NCI-H526 treated with DMSO at 0.1 percent for 48 hours (cell line): Measurements from ENCODE around the gene ARHGAP18.

Source experiments
- DNase-seq: peaks from one replicate; lab custom pipeline; 2025; lab: John Stamatoyannopoulos, UW

Gene ARHGAP18

GRCh38 chr6:129617986-129618385 is 92.0 kb downstream of the ARHGAP18 start:
- DNase-seq, result no peak

GRCh38 chr6:129615496-129615895 is 94.5 kb downstream of the ARHGAP18 start:
- DNase-seq, result no peak

- no peak for DNase-seq
These were observed 95.0 kb downstream of the ARHGAP18 start for GRCh38 chr6:129615020-129615419.

GRCh38 chr6:129614464-129614863 is 95.5 kb downstream of the ARHGAP18 start:
- DNase-seq, result no peak

- no peak for DNase-seq
These were observed 97.5 kb downstream of the ARHGAP18 start for GRCh38 chr6:129612440-129612839.

GRCh38 chr6:129609635-129610034 is 100.3 kb downstream of the ARHGAP18 start:
- no peak for DNase-seq

GRCh38 chr6:129608886-129609537 is 101.0 kb downstream of the ARHGAP18 start:
- no peak for DNase-seq

GRCh38 chr6:129607581-129608186 is 102.3 kb downstream of the ARHGAP18 start:
- DNase-seq, result no peak

GRCh38 chr6:129606664-129607063 is 103.3 kb downstream of the ARHGAP18 start:
- no peak for DNase-seq

GRCh38 chr6:129605967-129606366 is 104.0 kb downstream of the ARHGAP18 start:
- no peak for DNase-seq

- DNase-seq, result no peak
These were observed 104.9 kb downstream of the ARHGAP18 start for GRCh38 chr6:129605095-129605494.

GRCh38 chr6:129604321-129604720 is 105.7 kb downstream of the ARHGAP18 start:
- no peak for DNase-seq

GRCh38 chr6:129603741-129604140 is 106.2 kb downstream of the ARHGAP18 start:
- no peak for DNase-seq

- no peak for DNase-seq
These were observed 108.7 kb downstream of the ARHGAP18 start for GRCh38 chr6:129601323-129601722.

- DNase-seq, result no peak
These were observed 110.5 kb downstream of the ARHGAP18 start for GRCh38 chr6:129599467-129599866.

- DNase-seq, result peak; percentile 57
These were observed 111.5 kb downstream of the ARHGAP18 start for GRCh38 chr6:129598244-129599187.

GRCh38 chr6:129597023-129597713 is 112.8 kb downstream of the ARHGAP18 start:
- no peak for DNase-seq

GRCh38 chr6:129596522-129596921 is 113.5 kb downstream of the ARHGAP18 start:
- peak; percentile 44 for DNase-seq

GRCh38 chr6:129593233-129593564 is 116.8 kb downstream of the ARHGAP18 start:
- DNase-seq, result no peak

GRCh38 chr6:129592516-129593232 is 117.3 kb downstream of the ARHGAP18 start:
- DNase-seq, result no peak

- DNase-seq, result no peak
These were observed 119.5 kb downstream of the ARHGAP18 start for GRCh38 chr6:129590408-129591022.
